K562 (cell line): ENCODE measurements around the gene ARHGEF10L. TPM values are rescaled to one million over a fixed set of nuclear protein-coding genes. Genes with fewer than 3 reads are reported as not detected.

Source experiments
- ATAC-seq: fragments of 200-7000 bp; cut with Tn5 transposase; 3 replicates; pipeline ENCODE4 v1.9.1; 2020; ENCODE audit warnings: moderate library complexity
- BruUV-seq: library from RNA; stranded (reverse); fragments of 400-500 nt; replicated peaks from 2 replicates; lab custom pipeline; 2021; lab: Mats Ljungman, UMichigan
- CTCF ChIA-PET: fragments of 300-600 bp; formaldehyde crosslinking; extraction: SDS; loops from one replicate; lab custom pipeline; 2021; ENCODE audit warnings: low intra/inter-chr PET ratio; lab: Yijun Ruan, JAX
- POLR2A ChIA-PET: fragments of 300-600, 350-650 bp; sonication (Branson Sonifier 250); formaldehyde crosslinking; extraction: SDS; loops from one replicate; lab custom pipeline; 2021; ENCODE audit warnings: antibody characterized with exemption, inconsistent platforms; lab: Yijun Ruan, JAX
- DNase-seq, 4 experiments: peaks; one replicate each; pipeline versions ENCODE4 v3.0.0 to v3.0.0-alpha.2; 2011 to 2018; ENCODE audit warnings: low spot score in 3 of 4, mixed read lengths in 3 of 4; ENCODE audit errors: extremely low read depth in 1 of 4
- FAIRE-seq: peaks from 2 replicates; lab custom pipeline; 2011; peaks lifted over from hg19 to GRCh38; lab: Jason Lieb, UNC
- H2AFZ ChIP-seq: 2 replicates; pipeline ENCODE4 v1.6.0; 2011; ENCODE audit warnings: low read depth, low read length, control low read depth, inconsistent platforms
- H3K27ac ChIP-seq: fragments of 200-600 bp; 3 replicates; pipeline ENCODE4 v1.8.0; 2011; ENCODE audit warnings: low read depth, mild to moderate bottlenecking, control low read depth, inconsistent platforms, low read length, moderate library complexity, mixed read lengths; ENCODE audit errors: extremely low read depth
- H3K27me3 ChIP-seq, 2 experiments: fragments of 300-600 bp in 1 of 2; 2 replicates in 1 of 2; 3 replicates in 1 of 2; pipeline versions ENCODE4 v1.6.0 to v1.8.0; 2011; ENCODE audit warnings: inconsistent platforms in 2 of 2, low read length in 2 of 2, mild to moderate bottlenecking in 1 of 2, mixed read lengths in 1 of 2, moderate library complexity in 1 of 2; ENCODE audit not compliant: control insufficient read depth in 2 of 2, insufficient read depth in 2 of 2
- H3K36me3 ChIP-seq: fragments of 300-600 bp; 3 replicates; pipeline ENCODE4 v1.8.0; 2011; ENCODE audit warnings: mild to moderate bottlenecking, low read length, inconsistent platforms; ENCODE audit not compliant: control insufficient read depth, insufficient read depth
- H3K4me1 ChIP-seq, 2 experiments: fragments of 200-600 bp in 1 of 2; replicated peaks in 1 of 2; 2 replicates in 1 of 2; 3 replicates in 1 of 2; pipeline versions ENCODE4 v1.5.1 to v1.8.0; 2011; ENCODE audit warnings: inconsistent platforms in 2 of 2, low read length in 2 of 2, mild to moderate bottlenecking in 1 of 2, mixed read lengths in 1 of 2, moderate library complexity in 1 of 2; ENCODE audit not compliant: control insufficient read depth in 2 of 2, insufficient read depth in 2 of 2
- H3K4me2 ChIP-seq: 2 replicates; pipeline ENCODE4 v1.6.1; 2011; ENCODE audit warnings: low read length, control low read depth, inconsistent platforms, mixed read lengths; ENCODE audit not compliant: insufficient read depth
- H3K4me3 ChIP-seq: fragments of 200-600 bp; sonication (generic), shearing (Covaris generic); 2 replicates; pipeline ENCODE4 v1.5.1; 2016; ENCODE audit warnings: control low read depth, inconsistent platforms
- H3K79me2 ChIP-seq: fragments of 200-600 bp; 3 replicates; pipeline ENCODE4 v1.8.0; 2011; ENCODE audit warnings: low read length, inconsistent platforms; ENCODE audit not compliant: control insufficient read depth, insufficient read depth
- H3K9ac ChIP-seq, 2 experiments: 2 replicates each; pipeline versions ENCODE4 v1.6.0 to v1.6.1; 2011; ENCODE audit warnings: low read depth in 2 of 2, low read length in 2 of 2, control low read depth in 1 of 2, inconsistent platforms in 1 of 2, mild to moderate bottlenecking in 1 of 2, mixed read lengths in 1 of 2; ENCODE audit not compliant: insufficient read depth in 1 of 2
- H3K9me1 ChIP-seq: one replicate; pipeline ENCODE4 v1.6.0; 2011; ENCODE audit warnings: inconsistent platforms, mild to moderate bottlenecking, low read length, moderate library complexity; ENCODE audit not compliant: control insufficient read depth, insufficient read depth
- H3K9me3 ChIP-seq: replicated peaks from 2 replicates; pipeline ENCODE4 v1.5.1; 2011; ENCODE audit warnings: low read depth, low read length, inconsistent platforms; ENCODE audit not compliant: control insufficient read depth, insufficient read depth
- H4K20me1 ChIP-seq: replicated peaks from 2 replicates; pipeline ENCODE4 v1.6.1; 2011; ENCODE audit warnings: low read length, inconsistent platforms, mixed read lengths; ENCODE audit not compliant: control insufficient read depth, insufficient read depth
- ATF1 ChIP-seq, 2 experiments: fragments of 450-650 bp in 1 of 2; IDR thresholded peaks; 2 replicates each; pipeline ENCODE4 v1.6.1; 2016; ENCODE audit warnings: missing compliant biosample characterization in 1 of 2, missing genetic modification characterization in 1 of 2
- BRD9 ChIP-seq: fragments of 450-650 bp; IDR thresholded peaks from 2 replicates; pipeline ENCODE4 v1.6.1; 2018; ENCODE audit warnings: low read depth; ENCODE audit not compliant: partially characterized antibody
- BRF1 ChIP-seq: IDR thresholded peaks from 3 replicates; pipeline ENCODE4 v1.6.1; 2011; ENCODE audit warnings: borderline replicate concordance, mild to moderate bottlenecking; ENCODE audit not compliant: insufficient read length; ENCODE audit errors: extremely low read depth
- FOXK1 ChIP-seq: sonication (generic); formaldehyde crosslinking; IDR thresholded peaks from 2 replicates; pipeline ENCODE4 v1.8.0; 2022; ENCODE audit warnings: missing genetic modification reagents, mild to moderate bottlenecking, borderline replicate concordance
- PCBP2 ChIP-seq: fragments of 200-400 bp; formaldehyde crosslinking; IDR thresholded peaks from 2 replicates; pipeline ENCODE4 v1.6.1; 2018; ENCODE audit warnings: low read length, low read depth, mild to moderate bottlenecking, moderate library complexity; ENCODE audit not compliant: poor library complexity, severe bottlenecking
- RHOXF2B ChIP-seq: fragments of 250-450 bp; sonication (Bioruptor Pico); conservative IDR thresholded peaks from 2 replicates; pipeline ENCODE4 v1.5.1; 2021
- TCF7 ChIP-seq: sonication (generic); IDR thresholded peaks from 2 replicates; pipeline ENCODE4 v1.6.1; 2016; ENCODE audit warnings: antibody characterized with exemption, borderline replicate concordance
- ZNF232 ChIP-seq: sonication (generic); formaldehyde crosslinking; IDR thresholded peaks from 2 replicates; pipeline ENCODE4 v1.8.0; 2022; ENCODE audit warnings: mild to moderate bottlenecking, missing genetic modification reagents
- ZNF277 ChIP-seq: fragments of 250-450 bp; sonication (Bioruptor Pico); IDR thresholded peaks from 2 replicates; pipeline ENCODE4 v1.8.0; 2022; ENCODE audit warnings: inconsistent platforms, mild to moderate bottlenecking, moderate library complexity, borderline replicate concordance
- ZNF639 ChIP-seq, 2 experiments: fragments of 200-800 bp in 1 of 2; sonication (Bioruptor generic) in 1 of 2; sonication (generic) in 1 of 2; formaldehyde crosslinking in 1 of 2; IDR thresholded peaks in 1 of 2; conservative IDR thresholded peaks in 1 of 2; 2 replicates each; pipeline versions ENCODE4 v1.5.0 to v1.6.1; 2016 to 2020; ENCODE audit warnings: missing compliant biosample characterization in 1 of 2, missing genetic modification characterization in 1 of 2, missing genetic modification reagents in 1 of 2
- WGBS: fragments of 100-300 bp; shearing (Covaris generic); methylation state at CpG from one replicate; pipeline ENCODE4 v1.1.6; 2016; ENCODE audit warnings: low coverage, mixed read lengths; ENCODE audit not compliant: insufficient coverage; ENCODE audit errors: missing lambda C conversion rate; 5-methylcytosine and 5-hydroxymethylcytosine counted together
- in situ Hi-C: fragments of 300-500 bp; cut with MboI; formaldehyde crosslinking; loops from 4 replicates; pipeline ENCODE4 v1.15.0; 2018; ENCODE audit warnings: inconsistent platforms, mixed read lengths
- intact Hi-C: fragments of 100-400 bp; cut with micrococcal nuclease; formaldehyde crosslinking; loops from 2 replicates; pipeline ENCODE4 v1.14.2; 2022
- polyA plus RNA-seq, 8 experiments: library from polyadenylated mRNA; depleted of rRNA in 4 of 8; stranded (reverse) in 5 of 8; unstranded in 3 of 8; fragments of >200 nt; fragmentation: Nextera tagmentation in 2 of 8; fragmentation: Illumina TruSeq in 1 of 8; extraction: Ambion mirVana in 2 of 8; extraction: Trizol in 1 of 8; gene quantifications; 2 replicates each; pipeline versions ENCODE4 v1.2.1 to v1.2.3, GENCODE V29; 2011 to 2014; ENCODE audit warnings: inconsistent platforms in 1 of 8, missing spikeins in 1 of 8
- total RNA-seq, 7 experiments: library from RNA; depleted of rRNA in 6 of 7; stranded (reverse); fragments of >200 nt in 6 of 7; fragmentation: Illumina TruSeq in 2 of 7; extraction: Trizol in 2 of 7; gene quantifications; 2 replicates each; pipeline versions ENCODE4 v1.2.1 to v1.2.3, GENCODE V29; 2011 to 2021; ENCODE audit warnings: low replicate concordance in 1 of 7

ARHGEF10L gene
- total and polyA plus RNA-seq, 9 of the 15 experiments (the other 6 are each of a cell fraction or from before 2014, with no cell fraction given), result 0.09 to 0.13 TPM; not detected in 7

- no peaks in the 10 kb centered on the region for H3K4me1 ChIP-seq
- WGBS, result 0% methylated on average over 5 of the region's 8 CpGs
- peaks cover 21% of the 10 kb centered on the region for H4K20me1 ChIP-seq
- ATAC-seq, result no peak
- no peak overlapping the region for H3K4me2 ChIP-seq
- H3K9ac ChIP-seq, result no peak overlapping the region
- no peak for TF ChIP-seq FOXK1
- TF ChIP-seq, all 486 proteins: peak for 0
- Histone ChIP-seq H3K27ac (no peak overlapping the region), H3K9me3 (no peaks in the 10 kb centered on the region), H3K36me3 (no peaks in the 10 kb centered on the region), H3K4me3 (no peak overlapping the region), H2AFZ (no peak overlapping the region), H3K79me2 (no peaks in the 10 kb centered on the region), H3K9me1 (peaks cover 4% of the 10 kb centered on the region), H3K27me3 (peaks cover 4 to 55% of the 10 kb centered on the region in 2 experiments; a peak in 4 of 5 replicates)
- CTCF ChIA-PET, result interaction anchor here (0.7 kb wide), 1 partner anchor 39 kb away, joined by 3 read pairs; no protein-coding TSS in a partner anchor
- intact Hi-C loops, result no loop called here
- FAIRE-seq, result no peak
- POLR2A ChIA-PET, result interaction anchor here (0.8 to 1.4 kb wide), 3 partner anchors 9 to 15 kb away, joined by 3 to 8 read pairs (median 6); no protein-coding TSS in a partner anchor
- in situ Hi-C loops, result no loop called here
- BruUV-seq, result no TSS peak
- DNase-seq, result no peak
Measured at GRCh38 chr1:17561247-17561548, 21.7 kb downstream of the ARHGEF10L start.

GRCh38 chr1:17561561-17561985 is 22.1 kb downstream of the ARHGEF10L start:
- H3K36me3 ChIP-seq, result no peaks in the 10 kb centered on the region
- BruUV-seq, result no TSS peak
- H2AFZ ChIP-seq, result no peak overlapping the region
- H3K9me3 ChIP-seq, result no peaks in the 10 kb centered on the region
- ChIA-PET CTCF (interaction anchor here (0.7 kb wide), 1 partner anchor 38 kb away, joined by 3 read pairs; no protein-coding TSS in a partner anchor), POLR2A (interaction anchor here (0.7 to 1.4 kb wide), 5 partner anchors 9 to 155 kb away, joined by 3 to 8 read pairs (median 3); no protein-coding TSS in a partner anchor)
- FAIRE-seq (no peak), ATAC-seq (no peak), DNase-seq (no peak)
- no peak overlapping the region for H3K4me3 ChIP-seq
- peaks cover 4% of the 10 kb centered on the region for H3K9me1 ChIP-seq
- peaks cover 22% of the 10 kb centered on the region for H4K20me1 ChIP-seq
- H3K27ac ChIP-seq, result no peak overlapping the region
- no peaks in the 10 kb centered on the region for H3K4me1 ChIP-seq
- H3K4me2 ChIP-seq, result no peak overlapping the region
- intact Hi-C loops (no loop called here), in situ Hi-C loops (no loop called here)
- no peak overlapping the region for H3K9ac ChIP-seq
- no peaks in the 10 kb centered on the region for H3K79me2 ChIP-seq
- no peak for TF ChIP-seq ZNF232 (CRISPR knock-in tag)
- TF ChIP-seq BRD9, result no peak
- TF ChIP-seq RHOXF2B, result no peak
- no peak for TF ChIP-seq BRF1
- no peak for TF ChIP-seq ZNF277
- no peak for TF ChIP-seq PCBP2
- no peak for TF ChIP-seq ATF1 (CRISPR knock-in tag; IDR thresholded peaks at IDR 0.05)
- no peak for TF ChIP-seq ATF1 (tag; IDR thresholded peaks at IDR 0.05)
- no peak for TF ChIP-seq ZNF639 (CRISPR knock-in tag; conservative IDR thresholded peaks at IDR 0.05 in 1 of 2, IDR thresholded peaks at IDR 0.05 in 1 of 2)
- TF ChIP-seq TCF7, result no peak
- H3K27me3 ChIP-seq, result peaks cover 6 to 55% of the 10 kb centered on the region in 2 experiments; a peak in 4 of 5 replicates
- WGBS, result 0% methylated on average over 9 of the region's 9 CpGs
